OCI-LY1 (cell line): ENCODE results near the gene S100A4.
"Not testable (repeated sequence)": the region's sequence is repeated elsewhere in the genome, so short reads cannot be mapped to it uniquely, and the experiment has no call there.

Source experiments
- H2AFZ ChIP-seq: fragments of 200-600 bp; sonication (generic), shearing (Covaris generic); 2 replicates; pipeline ENCODE4 v1.6.0; 2014; ENCODE audit warnings: antibody characterized with exemption, mild to moderate bottlenecking, low read length
- H3F3A ChIP-seq: fragments of 200-600 bp; sonication (generic), shearing (Covaris generic); 2 replicates; pipeline ENCODE4 v1.6.0; 2014; ENCODE audit warnings: mild to moderate bottlenecking, antibody characterized with exemption, low read length, moderate library complexity; ENCODE audit not compliant: insufficient read depth
- H3K27ac ChIP-seq: fragments of 200-600 bp; sonication (generic); 2 replicates; pipeline ENCODE4 v1.5.1; 2014; ENCODE audit warnings: low read length, mixed run types, mild to moderate bottlenecking, low read depth; ENCODE audit not compliant: poor library complexity, severe bottlenecking
- H3K27me3 ChIP-seq: fragments of 200-600 bp; sonication (generic); 2 replicates; pipeline ENCODE4 v1.6.0; 2014; ENCODE audit warnings: antibody characterized with exemption, mild to moderate bottlenecking, low read length, moderate library complexity; ENCODE audit not compliant: insufficient read depth
- H3K36me3 ChIP-seq: fragments of 200-600 bp; sonication (generic); 2 replicates; pipeline ENCODE4 v1.6.1; 2014; ENCODE audit warnings: mild to moderate bottlenecking, antibody characterized with exemption, low read length, moderate library complexity, mixed read lengths; ENCODE audit not compliant: insufficient read depth
- H3K4me1 ChIP-seq: fragments of 200-600 bp; sonication (generic); 2 replicates; pipeline ENCODE4 v1.5.1; 2014; ENCODE audit warnings: mild to moderate bottlenecking, low read length, moderate library complexity; ENCODE audit not compliant: insufficient read depth, severe bottlenecking
- H3K4me2 ChIP-seq: fragments of 200-600 bp; sonication (generic), shearing (Covaris generic); 2 replicates; pipeline ENCODE4 v1.6.1; 2014; ENCODE audit warnings: low read length
- H3K4me3 ChIP-seq: fragments of 200-600 bp; sonication (generic); 2 replicates; pipeline ENCODE4 v1.5.1; 2014; ENCODE audit warnings: low read length, low read depth, mild to moderate bottlenecking, mixed read lengths; ENCODE audit not compliant: poor library complexity, severe bottlenecking
- H3K79me2 ChIP-seq: fragments of 200-600 bp; shearing (Covaris generic); 2 replicates; pipeline ENCODE4 v1.6.1; 2016; ENCODE audit warnings: mixed run types, low read length, mixed read lengths; ENCODE audit not compliant: insufficient read depth
- H3K9ac ChIP-seq: fragments of 200-600 bp; sonication (generic), shearing (Covaris generic); 2 replicates; pipeline ENCODE4 v1.6.1; 2014; ENCODE audit warnings: mild to moderate bottlenecking, low read length, mixed read lengths
- H3K9me2 ChIP-seq: fragments of 200-600 bp; sonication (generic), shearing (Covaris generic); 2 replicates; pipeline ENCODE4 v1.6.1; 2014; ENCODE audit warnings: low read depth, mild to moderate bottlenecking, low read length, mixed read lengths
- H3K9me3 ChIP-seq: fragments of 200-600 bp; shearing (Covaris generic); 2 replicates; pipeline ENCODE4 v1.6.1; 2014; ENCODE audit warnings: low read length, mixed read lengths
- H4K20me1 ChIP-seq: fragments of 200-600 bp; sonication (generic), shearing (Covaris generic); 2 replicates; pipeline ENCODE4 v1.6.0; 2016; ENCODE audit warnings: mild to moderate bottlenecking, low read length; ENCODE audit not compliant: insufficient read depth
- CTCF ChIP-seq: fragments of 200-600 bp; sonication (generic), shearing (Covaris generic); IDR thresholded peaks from 2 replicates; pipeline ENCODE4 v1.5.1; 2017; ENCODE audit warnings: mild to moderate bottlenecking, antibody characterized with exemption, low read length, moderate library complexity, mixed read lengths
- EZH2 ChIP-seq: fragments of 200-600 bp; sonication (generic), shearing (Covaris generic); IDR thresholded peaks from 2 replicates; pipeline ENCODE4 v1.8.0; 2017; ENCODE audit warnings: borderline replicate concordance, mixed run types, mild to moderate bottlenecking, antibody characterized with exemption, low read length, moderate library complexity, mixed read lengths

S100A4 gene

GRCh38 chr1:153545067-153546055 lies at the start of gene S100A4:
S100A4 (minus strand) TSS chr1:153545806; CDS start chr1:153544794, 1,012 bp downstream.
- Histone ChIP-seq H3F3A (no peaks in the 10 kb centered on the region), H3K27ac (peak within 1 kb of the TSS; percentile 77), H3K36me3 (no peaks in the 10 kb centered on the region), H2AFZ (peak within 1 kb of the TSS; percentile 12; the same call in 1 of the 2 replicates), H3K9me3 (no peaks in the 10 kb centered on the region), H3K4me1 (peaks cover 29% of the 10 kb centered on the region), H3K9ac (peak within 1 kb of the TSS; percentile 60), H3K27me3 (peaks cover 10% of the 10 kb centered on the region; the same call in 1 of the 2 replicates), H3K4me2 (peak within 1 kb of the TSS; percentile 61), H3K79me2 (no peaks in the 10 kb centered on the region), H3K4me3 (peak within 1 kb of the TSS; percentile 42), H4K20me1 (no peaks in the 10 kb centered on the region), H3K9me2 (no peaks in the 10 kb centered on the region)
- TF ChIP-seq EZH2 (no peak), CTCF (no peak)

GRCh38 chr1:153592748-153593147 lies 47.1 kb upstream of the S100A4 start:
- H2AFZ ChIP-seq, result no peak overlapping the region
- H3K9me2 ChIP-seq, result no peaks in the 10 kb centered on the region
- H3K4me1 ChIP-seq, result peaks cover 7% of the 10 kb centered on the region
- no peak overlapping the region for H3K4me2 ChIP-seq
- H3K9me3 ChIP-seq, result no peaks in the 10 kb centered on the region
- H3K27me3 ChIP-seq, result no peaks in the 10 kb centered on the region
- no peak overlapping the region for H3K9ac ChIP-seq
- H3K4me3 ChIP-seq, result no peak overlapping the region
- no peak overlapping the region for H3K27ac ChIP-seq
- TF ChIP-seq CTCF, result no peak
- no peak for TF ChIP-seq EZH2
- H3F3A ChIP-seq, result no peaks in the 10 kb centered on the region
- no peaks in the 10 kb centered on the region for H3K79me2 ChIP-seq
- H3K36me3 ChIP-seq, result no peaks in the 10 kb centered on the region
- H4K20me1 ChIP-seq, result no peaks in the 10 kb centered on the region

- H3K4me1 ChIP-seq, result no peaks in the 10 kb centered on the region
- no peaks in the 10 kb centered on the region for H3F3A ChIP-seq
- no peaks in the 10 kb centered on the region for H3K9me2 ChIP-seq
- H3K79me2 ChIP-seq, result no peaks in the 10 kb centered on the region
- no peaks in the 10 kb centered on the region for H3K9me3 ChIP-seq
- no peak overlapping the region for H3K9ac ChIP-seq
- no peaks in the 10 kb centered on the region for H3K36me3 ChIP-seq
- H3K4me2 ChIP-seq, result no peak overlapping the region
- H2AFZ ChIP-seq, result no peak overlapping the region
- H3K4me3 ChIP-seq, result no peak overlapping the region
- TF ChIP-seq CTCF (no peak), EZH2 (no peak)
- H3K27me3 ChIP-seq, result no peaks in the 10 kb centered on the region
- H3K27ac ChIP-seq, result no peak overlapping the region
- H4K20me1 ChIP-seq, result no peaks in the 10 kb centered on the region
Measured at GRCh38 chr1:153588482-153588881, 42.9 kb upstream of the S100A4 start.

- H3K4me2 ChIP-seq, H3K9me3 ChIP-seq, H3K27ac ChIP-seq, H4K20me1 ChIP-seq, H3F3A ChIP-seq, H3K4me3 ChIP-seq, H3K9ac ChIP-seq, H3K9me2 ChIP-seq, H3K4me1 ChIP-seq, H3K27me3 ChIP-seq, H2AFZ ChIP-seq, H3K36me3 ChIP-seq, H3K79me2 ChIP-seq: not testable (repeated sequence)
Measured at GRCh38 chr1:153588033-153588432, 42.4 kb upstream of the S100A4 start.
